Kidney epithelial cell (primary cell): ENCODE data around the gene PRPSAP1. TPM values are rescaled to one million over a fixed set of nuclear protein-coding genes. Genes with fewer than 3 reads are reported as not detected.

Source experiments
- DNase-seq: peaks from one replicate; pipeline ENCODE4 v3.0.0-alpha.2; 2010; ENCODE audit warnings: low read depth
- H3K27me3 ChIP-seq: 2 replicates; pipeline ENCODE4 v1.6.0; 2011; ENCODE audit warnings: low read length; ENCODE audit not compliant: control insufficient read depth, insufficient read depth
- H3K36me3 ChIP-seq: 2 replicates; pipeline ENCODE4 v1.5.1; 2011; ENCODE audit warnings: low read length; ENCODE audit not compliant: control insufficient read depth, insufficient read depth
- H3K4me3 ChIP-seq: 2 replicates; pipeline ENCODE4 v1.5.1; 2011; ENCODE audit warnings: low read depth, mild to moderate bottlenecking, control low read depth, low read length
- total RNA-seq: library from RNA; depleted of rRNA; stranded (reverse); fragments of >200 nt; gene quantifications from 2 replicates; pipeline ENCODE4 v1.2.3, GENCODE V29; 2015
- TF ChIP-seq, protein P1 (sequence below): IDR thresholded peaks from 2 replicates; pipeline ENCODE4 v1.5.1; 2011; ENCODE audit warnings: mild to moderate bottlenecking, moderate library complexity, low read length, control low read depth, inconsistent platforms; ENCODE audit not compliant: insufficient read depth, poor library complexity, severe bottlenecking

Gene PRPSAP1
- total RNA-seq, 1 donor from 2014 or later: 52.4 TPM

DNA sequence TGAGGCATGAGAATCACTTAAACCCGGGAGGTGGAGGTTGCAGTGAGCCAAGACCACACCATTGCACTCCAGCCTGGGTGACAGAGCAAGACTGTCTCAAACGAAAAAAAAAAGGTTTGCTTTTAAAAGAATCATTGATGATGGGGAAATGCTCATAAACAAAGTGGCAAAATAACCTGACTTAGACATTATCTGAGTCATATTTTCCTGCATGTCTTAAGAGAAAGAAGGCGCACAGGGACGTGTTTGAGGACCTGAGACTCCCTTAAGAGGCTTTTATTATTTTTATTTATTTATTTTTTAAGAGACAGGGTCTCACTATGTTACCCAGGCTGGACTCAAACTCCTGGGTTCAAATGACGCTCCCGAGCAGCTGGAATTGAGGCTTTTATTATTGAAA, 5.7 kb upstream of the PRPSAP1 start:
- H3K36me3 ChIP-seq: no peaks in the 10 kb centered on the region
- TF ChIP-seq, protein P1, sequence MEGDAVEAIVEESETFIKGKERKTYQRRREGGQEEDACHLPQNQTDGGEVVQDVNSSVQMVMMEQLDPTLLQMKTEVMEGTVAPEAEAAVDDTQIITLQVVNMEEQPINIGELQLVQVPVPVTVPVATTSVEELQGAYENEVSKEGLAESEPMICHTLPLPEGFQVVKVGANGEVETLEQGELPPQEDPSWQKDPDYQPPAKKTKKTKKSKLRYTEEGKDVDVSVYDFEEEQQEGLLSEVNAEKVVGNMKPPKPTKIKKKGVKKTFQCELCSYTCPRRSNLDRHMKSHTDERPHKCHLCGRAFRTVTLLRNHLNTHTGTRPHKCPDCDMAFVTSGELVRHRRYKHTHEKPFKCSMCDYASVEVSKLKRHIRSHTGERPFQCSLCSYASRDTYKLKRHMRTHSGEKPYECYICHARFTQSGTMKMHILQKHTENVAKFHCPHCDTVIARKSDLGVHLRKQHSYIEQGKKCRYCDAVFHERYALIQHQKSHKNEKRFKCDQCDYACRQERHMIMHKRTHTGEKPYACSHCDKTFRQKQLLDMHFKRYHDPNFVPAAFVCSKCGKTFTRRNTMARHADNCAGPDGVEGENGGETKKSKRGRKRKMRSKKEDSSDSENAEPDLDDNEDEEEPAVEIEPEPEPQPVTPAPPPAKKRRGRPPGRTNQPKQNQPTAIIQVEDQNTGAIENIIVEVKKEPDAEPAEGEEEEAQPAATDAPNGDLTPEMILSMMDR: no peak
- no peaks in the 10 kb centered on the region for H3K27me3 ChIP-seq
- DNase-seq: no peak
- H3K4me3 ChIP-seq: no peak overlapping the region

DNA sequence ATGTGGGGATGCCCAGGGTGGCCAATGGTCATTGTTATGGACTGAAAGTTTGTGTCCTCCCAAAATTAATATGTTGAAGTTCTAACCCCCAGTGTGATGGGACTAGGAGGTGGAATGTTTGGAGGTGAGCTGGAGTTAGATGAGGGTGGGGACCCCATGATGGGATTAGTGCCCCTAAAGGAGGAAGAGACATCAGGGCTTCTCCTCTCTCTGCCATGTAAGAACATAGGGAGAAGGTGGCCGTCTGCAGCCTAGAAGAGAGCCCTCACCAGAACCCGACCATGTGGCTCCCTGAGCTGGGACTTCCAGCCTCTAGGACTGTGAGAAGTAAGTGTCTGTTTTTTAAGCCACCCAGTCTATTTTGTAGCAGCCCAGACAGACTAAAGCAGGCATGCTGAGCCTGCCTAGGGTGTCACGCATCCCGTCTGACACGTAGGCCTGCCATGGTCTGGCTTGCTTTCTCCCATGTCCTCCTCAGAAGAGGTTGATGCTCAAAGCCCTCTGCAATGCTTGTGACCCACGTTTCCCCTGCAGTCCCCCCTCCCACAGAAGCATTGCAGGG, 4.0 kb upstream of the PRPSAP1 start:
- H3K4me3 ChIP-seq: no peak overlapping the region
- TF ChIP-seq, protein P1: no peak
- no peaks in the 10 kb centered on the region for H3K27me3 ChIP-seq
- DNase-seq: no peak
- H3K36me3 ChIP-seq: no peaks in the 10 kb centered on the region

DNA sequence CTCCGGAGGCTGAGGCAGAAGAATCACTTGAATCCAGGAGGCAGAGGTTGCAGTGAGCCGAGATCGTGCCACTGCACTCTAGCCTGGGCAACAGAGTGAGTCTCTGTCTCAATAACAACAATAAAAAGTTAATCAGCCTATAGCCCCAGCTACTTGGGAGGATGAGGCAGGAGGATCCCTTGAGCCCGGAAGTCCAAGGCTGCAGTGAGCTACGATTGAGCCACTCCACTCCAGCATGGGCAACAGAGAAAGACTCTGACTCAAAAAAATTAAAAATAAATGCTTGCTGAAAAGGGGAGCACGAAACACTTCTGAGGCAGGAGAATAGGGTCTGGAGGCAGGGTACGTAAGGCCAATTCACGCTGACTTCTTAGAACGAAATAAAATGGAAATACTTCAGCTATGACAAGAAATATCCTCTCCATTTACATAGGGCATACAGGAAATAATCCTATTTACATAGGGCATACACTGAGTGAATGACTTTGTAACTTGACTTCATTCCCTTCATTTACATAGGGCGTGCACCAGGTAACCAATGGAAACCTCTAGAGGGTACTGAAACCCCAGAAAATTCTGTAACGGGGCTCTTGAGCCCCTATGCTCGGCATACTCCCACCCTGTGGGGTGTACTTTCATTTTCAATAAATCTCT, 3.2 kb upstream of the PRPSAP1 start:
- Histone ChIP-seq H3K36me3 (no peaks in the 10 kb centered on the region), H3K27me3 (no peaks in the 10 kb centered on the region), H3K4me3 (no peak overlapping the region)
- no peak for DNase-seq
- TF ChIP-seq, protein P1: no peak

DNA sequence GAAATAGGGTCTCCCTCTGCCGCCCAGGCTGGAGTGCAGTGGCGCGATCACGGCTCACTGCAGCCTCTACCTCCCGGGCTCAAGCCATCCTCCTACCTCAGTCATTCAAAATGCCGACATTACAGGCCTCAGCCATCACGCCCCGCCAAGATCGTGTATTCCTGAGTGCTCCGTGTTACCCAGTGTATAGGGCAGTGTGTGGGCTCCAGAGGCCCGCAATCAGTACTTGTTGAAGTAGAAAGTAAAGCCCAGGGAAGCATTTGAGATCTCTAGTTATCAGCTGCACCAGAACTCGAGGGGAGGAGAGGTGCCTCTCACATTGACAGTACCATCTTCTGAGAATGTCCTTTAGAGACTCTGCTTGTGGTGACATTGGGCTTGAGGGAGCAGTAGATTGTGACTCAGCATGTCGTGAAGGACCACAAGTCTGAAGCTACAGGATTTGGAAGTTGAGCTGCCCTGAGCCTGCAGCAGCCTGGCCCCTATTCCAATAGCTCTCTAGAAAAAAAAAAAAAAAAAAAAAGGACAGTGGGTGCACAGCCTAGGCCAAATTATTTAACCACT, 1.1 kb upstream of the PRPSAP1 start:
- DNase-seq: no peak
- Histone ChIP-seq H3K36me3 (no peaks in the 10 kb centered on the region), H3K4me3 (no peak overlapping the region), H3K27me3 (no peaks in the 10 kb centered on the region)
- TF ChIP-seq, protein P1: no peak

DNA sequence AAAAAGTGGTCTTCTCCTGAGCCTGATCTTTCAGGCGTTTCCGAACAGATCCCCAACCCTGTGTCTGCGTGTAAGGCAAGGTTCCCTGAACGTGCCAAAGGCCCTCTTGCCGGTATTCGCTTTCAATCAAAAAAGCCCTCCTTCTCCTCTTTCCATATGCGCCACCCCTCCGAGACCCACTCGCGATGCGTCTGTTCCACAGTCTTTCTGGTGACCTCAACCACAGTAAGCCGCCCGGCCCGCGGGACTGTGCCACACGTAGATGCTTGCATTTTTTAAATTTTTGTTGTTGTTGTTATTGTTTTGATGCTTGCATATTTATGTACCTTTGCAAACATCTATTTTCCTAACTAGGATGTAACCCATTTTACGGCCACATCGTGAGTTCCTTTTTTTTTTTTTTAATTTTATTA, 607 bp upstream of the PRPSAP1 start:
- TF ChIP-seq, protein P1: no peak
- no peak for DNase-seq
- Histone ChIP-seq H3K27me3 (no peaks in the 10 kb centered on the region), H3K36me3 (no peaks in the 10 kb centered on the region), H3K4me3 (peak overlapping the region; percentile 76)
